ENCODE results near the gene NOL8. TPM values are rescaled to one million over a fixed set of nuclear protein-coding genes. Genes with fewer than 3 reads are reported as not detected.

NOL8 gene
- total RNA-seq, 1 experiment from 2014 or later, result 46.9 TPM

DNA sequence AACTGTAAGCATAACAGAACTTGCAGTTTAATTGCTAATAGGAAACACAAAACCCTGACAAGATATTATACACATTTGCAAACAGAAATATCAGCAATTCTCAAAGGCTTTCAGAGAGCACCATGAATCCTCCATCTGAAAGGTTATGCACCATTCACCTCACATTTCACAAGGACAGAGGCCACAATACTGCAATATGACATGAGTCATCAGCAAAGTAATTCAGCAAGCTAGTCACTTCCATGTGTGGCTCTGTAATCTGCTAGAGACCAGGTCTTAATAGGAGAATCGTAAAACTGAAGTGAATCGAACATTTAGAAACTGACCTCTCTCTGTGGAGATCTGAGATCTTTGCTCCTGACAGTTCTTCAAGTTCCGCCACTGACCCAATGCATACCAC is 60.0 kb downstream of the NOL8 start:
- H3K9me2 ChIP-seq (ENCODE audit: insufficient read depth), result no peaks in the 10 kb centered on the region
- BruUV-seq (replicated peaks), result no TSS peak
- H3F3A ChIP-seq (ENCODE audit: insufficient read depth, low read depth), result peaks cover 26% of the 10 kb centered on the region
- H3K27ac ChIP-seq, result no peak overlapping the region
- TF ChIP-seq EZH2 (IDR thresholded peaks at IDR 0.05; ENCODE audit: low read depth), result no peak
- TF ChIP-seq, protein P1, sequence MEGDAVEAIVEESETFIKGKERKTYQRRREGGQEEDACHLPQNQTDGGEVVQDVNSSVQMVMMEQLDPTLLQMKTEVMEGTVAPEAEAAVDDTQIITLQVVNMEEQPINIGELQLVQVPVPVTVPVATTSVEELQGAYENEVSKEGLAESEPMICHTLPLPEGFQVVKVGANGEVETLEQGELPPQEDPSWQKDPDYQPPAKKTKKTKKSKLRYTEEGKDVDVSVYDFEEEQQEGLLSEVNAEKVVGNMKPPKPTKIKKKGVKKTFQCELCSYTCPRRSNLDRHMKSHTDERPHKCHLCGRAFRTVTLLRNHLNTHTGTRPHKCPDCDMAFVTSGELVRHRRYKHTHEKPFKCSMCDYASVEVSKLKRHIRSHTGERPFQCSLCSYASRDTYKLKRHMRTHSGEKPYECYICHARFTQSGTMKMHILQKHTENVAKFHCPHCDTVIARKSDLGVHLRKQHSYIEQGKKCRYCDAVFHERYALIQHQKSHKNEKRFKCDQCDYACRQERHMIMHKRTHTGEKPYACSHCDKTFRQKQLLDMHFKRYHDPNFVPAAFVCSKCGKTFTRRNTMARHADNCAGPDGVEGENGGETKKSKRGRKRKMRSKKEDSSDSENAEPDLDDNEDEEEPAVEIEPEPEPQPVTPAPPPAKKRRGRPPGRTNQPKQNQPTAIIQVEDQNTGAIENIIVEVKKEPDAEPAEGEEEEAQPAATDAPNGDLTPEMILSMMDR (conservative IDR thresholded peaks at IDR 0.05), result no peak
- H3K9me3 ChIP-seq (ENCODE audit: insufficient read depth, low read depth), result no peaks in the 10 kb centered on the region
- no peak overlapping the region for H2AFZ ChIP-seq
- H3K4me3 ChIP-seq, result no peak overlapping the region
- peak in 1 of 2 experiments; percentile 45 for DNase-seq
- CTCF ChIA-PET, result interaction anchor here (0.6 kb wide), 1 partner anchor 9 kb away, joined by 7 read pairs; no protein-coding TSS in a partner anchor
- H3K79me2 ChIP-seq (ENCODE audit: low read depth), result peaks cover 3% of the 10 kb centered on the region; the same call in 1 of the 2 replicates
- POLR2A ChIA-PET (ENCODE audit: unreplicated experiment), result no interaction called here
- no peak overlapping the region for H3K4me2 ChIP-seq
- intact Hi-C loops (cut with micrococcal nuclease; ENCODE audit: unreplicated experiment), result no loop called here
- H3K4me1 ChIP-seq (replicated peaks; ENCODE audit: insufficient read depth), result no peaks in the 10 kb centered on the region
- peaks cover 87% of the 10 kb centered on the region for H3K36me3 ChIP-seq (ENCODE audit: low read depth)
- peaks cover 74% of the 10 kb centered on the region for H4K20me1 ChIP-seq (ENCODE audit: insufficient read depth)
- no peaks in the 10 kb centered on the region for H3K27me3 ChIP-seq (ENCODE audit: insufficient read depth, low read depth)

DNA sequence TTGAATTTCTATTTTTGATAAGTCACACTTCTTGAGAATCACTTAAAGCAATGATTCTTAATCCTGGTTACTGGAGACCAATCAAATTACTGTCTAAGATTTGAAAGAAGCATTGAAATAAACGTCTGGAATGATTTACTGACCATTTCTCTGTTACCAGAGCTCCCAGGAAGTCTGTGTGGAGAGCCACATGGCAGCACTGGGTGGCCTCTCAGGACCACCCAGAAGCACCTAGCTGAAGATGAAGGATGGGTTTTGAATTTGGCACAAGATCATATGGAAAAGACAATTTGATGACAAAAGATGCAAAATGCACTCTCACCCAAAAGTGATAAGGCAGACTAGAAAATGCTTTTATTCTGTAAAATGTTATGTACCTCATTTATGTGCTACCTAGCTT is 62.0 kb downstream of the NOL8 start:
- ChIA-PET POLR2A (ENCODE audit: unreplicated experiment) (no interaction called here), CTCF (no interaction called here)
- Histone ChIP-seq H2AFZ (no peak overlapping the region), H3K4me3 (no peak overlapping the region), H3K9me2 (ENCODE audit: insufficient read depth) (no peaks in the 10 kb centered on the region), H3K4me1 (replicated peaks; ENCODE audit: insufficient read depth) (no peaks in the 10 kb centered on the region), H3F3A (ENCODE audit: insufficient read depth, low read depth) (peaks cover 26% of the 10 kb centered on the region), H4K20me1 (ENCODE audit: insufficient read depth) (peaks cover 73% of the 10 kb centered on the region), H3K27ac (no peak overlapping the region), H3K4me2 (no peak overlapping the region), H3K36me3 (ENCODE audit: low read depth) (peaks cover 85% of the 10 kb centered on the region), H3K9me3 (ENCODE audit: insufficient read depth, low read depth) (no peaks in the 10 kb centered on the region), H3K27me3 (ENCODE audit: insufficient read depth, low read depth) (no peaks in the 10 kb centered on the region), H3K79me2 (ENCODE audit: low read depth) (peaks cover 3% of the 10 kb centered on the region; the same call in 1 of the 2 replicates)
- intact Hi-C loops (cut with micrococcal nuclease; ENCODE audit: unreplicated experiment), result no loop called here
- no TSS peak for BruUV-seq (replicated peaks)
- DNase-seq, result no peak
- no peak for TF ChIP-seq EZH2 (IDR thresholded peaks at IDR 0.05; ENCODE audit: low read depth)
- TF ChIP-seq, protein P1 (conservative IDR thresholded peaks at IDR 0.05), result no peak

DNA sequence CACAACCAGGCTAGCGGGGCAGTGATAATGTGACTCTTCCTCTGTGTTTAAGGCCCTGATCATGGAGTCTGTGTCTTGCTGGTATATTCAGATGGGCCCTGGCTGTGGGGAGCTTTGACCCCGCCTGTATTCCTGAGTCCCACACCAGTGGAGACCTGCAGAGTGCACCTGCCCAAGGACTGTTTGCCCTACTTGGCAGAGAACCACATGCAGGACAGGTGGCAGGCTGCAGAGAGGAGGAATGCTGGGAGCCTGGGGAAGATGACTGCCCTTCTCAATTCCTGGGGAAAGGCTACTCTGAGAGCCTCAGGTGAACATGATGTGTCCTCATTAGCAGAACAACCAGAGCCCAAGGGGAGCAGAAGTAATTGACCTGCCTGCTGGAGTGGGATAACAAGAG is 67.8 kb downstream of the NOL8 start:
- DNase-seq, result no peak
- no peak for TF ChIP-seq EZH2 (IDR thresholded peaks at IDR 0.05; ENCODE audit: low read depth)
- H3K4me2 ChIP-seq, result no peak overlapping the region
- ChIA-PET CTCF (no interaction called here), POLR2A (ENCODE audit: unreplicated experiment) (no interaction called here)
- no TSS peak for BruUV-seq (replicated peaks)
- no peak overlapping the region for H3K27ac ChIP-seq
- no peak overlapping the region for H3K4me3 ChIP-seq
- peaks cover 59% of the 10 kb centered on the region for H4K20me1 ChIP-seq (ENCODE audit: insufficient read depth)
- intact Hi-C loops (cut with micrococcal nuclease; ENCODE audit: unreplicated experiment), result no loop called here
- peaks cover 8% of the 10 kb centered on the region; the same call in 1 of the 2 replicates for H3F3A ChIP-seq (ENCODE audit: insufficient read depth, low read depth)
- no peaks in the 10 kb centered on the region for H3K9me2 ChIP-seq (ENCODE audit: insufficient read depth)
- no peaks in the 10 kb centered on the region for H3K4me1 ChIP-seq (replicated peaks; ENCODE audit: insufficient read depth)
- no peaks in the 10 kb centered on the region for H3K9me3 ChIP-seq (ENCODE audit: insufficient read depth, low read depth)
- H3K79me2 ChIP-seq (ENCODE audit: low read depth), result no peaks in the 10 kb centered on the region; the same call in 1 of the 2 replicates
- peaks cover 59% of the 10 kb centered on the region for H3K36me3 ChIP-seq (ENCODE audit: low read depth)
- H2AFZ ChIP-seq, result no peak overlapping the region
- no peaks in the 10 kb centered on the region for H3K27me3 ChIP-seq (ENCODE audit: insufficient read depth, low read depth)

All from PC-9 (cell line).